T-helper 1 cell treated with Interleukin-12 subunit alpha and Interleukin-12 subunit beta and Interleukin-4 antibody, amounts not matched to agents 30 μg/mL and 1 μg/mL, for 36 hours (primary cell): ENCODE data around the gene FAAH.

Experiments used
- H3K27ac Mint-ChIP-seq: one replicate; pipeline ENCODE4 v1.8.0; 2021; ENCODE audit warnings: mild to moderate bottlenecking, mixed read lengths
- H3K27me3 Mint-ChIP-seq: one replicate; pipeline ENCODE4 v1.8.0; 2021; ENCODE audit warnings: low read depth, mixed read lengths
- H3K36me3 Mint-ChIP-seq: one replicate; pipeline ENCODE4 v1.8.0; 2021; ENCODE audit warnings: low read depth, mixed read lengths
- H3K4me1 Mint-ChIP-seq: one replicate; pipeline ENCODE4 v1.8.0; 2021; ENCODE audit warnings: low read depth, mixed read lengths
- H3K4me3 Mint-ChIP-seq: one replicate; pipeline ENCODE4 v1.8.0; 2021; ENCODE audit warnings: mild to moderate bottlenecking, moderate library complexity, mixed read lengths
- H3K9me3 Mint-ChIP-seq: one replicate; pipeline ENCODE4 v1.8.0; 2021; ENCODE audit warnings: mixed read lengths

Gene FAAH

GRCh38 chr1:46379996-46380395 lies 14.1 kb upstream of the FAAH start:
- H3K27me3 Mint-ChIP-seq, result no peaks in the 10 kb centered on the region
- H3K27ac Mint-ChIP-seq, result no peak overlapping the region

GRCh38 chr1:46380508-46380907 lies 13.6 kb upstream of the FAAH start:
- Mint-ChIP-seq H3K27ac (no peak overlapping the region), H3K36me3 (peaks cover 2% of the 10 kb centered on the region), H3K4me1 (no peaks in the 10 kb centered on the region), H3K4me3 (no peak overlapping the region), H3K27me3 (no peaks in the 10 kb centered on the region), H3K9me3 (peaks cover 5% of the 10 kb centered on the region)

More at GRCh38 chr1:46379996-46380395, 14.1 kb upstream of the FAAH start:
- Mint-ChIP-seq H3K4me3 (no peak overlapping the region), H3K36me3 (no peaks in the 10 kb centered on the region), H3K4me1 (no peaks in the 10 kb centered on the region), H3K9me3 (peaks cover 5% of the 10 kb centered on the region)

- Mint-ChIP-seq H3K4me3 (peak overlapping the region; percentile 56), H3K27me3 (peaks cover 23% of the 10 kb centered on the region), H3K36me3 (peaks cover 5% of the 10 kb centered on the region), H3K9me3 (peaks cover 20% of the 10 kb centered on the region), H3K27ac (no peak overlapping the region), H3K4me1 (peaks cover 7% of the 10 kb centered on the region)
Measured at GRCh38 chr1:46393510-46393909, 607 bp upstream of the FAAH start.

- Mint-ChIP-seq H3K36me3 (peaks cover 5% of the 10 kb centered on the region), H3K4me3 (peak overlapping the region; percentile 38), H3K27me3 (peaks cover 28% of the 10 kb centered on the region), H3K27ac (no peak overlapping the region), H3K4me1 (peaks cover 7% of the 10 kb centered on the region), H3K9me3 (peaks cover 20% of the 10 kb centered on the region)
Measured at GRCh38 chr1:46394872-46395465, 852 bp downstream of the FAAH start.

GRCh38 chr1:46396441-46397398 lies 2.6 kb downstream of the FAAH start:
- Mint-ChIP-seq H3K36me3 (peaks cover 3% of the 10 kb centered on the region), H3K4me1 (peaks cover 7% of the 10 kb centered on the region), H3K27ac (no peak overlapping the region), H3K9me3 (peaks cover 20% of the 10 kb centered on the region), H3K27me3 (peaks cover 28% of the 10 kb centered on the region), H3K4me3 (no peak overlapping the region)

GRCh38 chr1:46399307-46399706 lies 5.2 kb downstream of the FAAH start:
- H3K4me3 Mint-ChIP-seq, result no peak overlapping the region
- H3K36me3 Mint-ChIP-seq, result no peaks in the 10 kb centered on the region
- no peaks in the 10 kb centered on the region for H3K9me3 Mint-ChIP-seq
- H3K4me1 Mint-ChIP-seq, result peaks cover 3% of the 10 kb centered on the region
- H3K27me3 Mint-ChIP-seq, result peaks cover 14% of the 10 kb centered on the region
- H3K27ac Mint-ChIP-seq, result no peak overlapping the region

GRCh38 chr1:46400421-46400820 lies 6.3 kb downstream of the FAAH start:
- no peaks in the 10 kb centered on the region for H3K4me1 Mint-ChIP-seq
- peaks cover 7% of the 10 kb centered on the region for H3K27me3 Mint-ChIP-seq
- no peak overlapping the region for H3K27ac Mint-ChIP-seq
- no peak overlapping the region for H3K4me3 Mint-ChIP-seq
- H3K36me3 Mint-ChIP-seq, result no peaks in the 10 kb centered on the region
- H3K9me3 Mint-ChIP-seq, result no peaks in the 10 kb centered on the region

GRCh38 chr1:46401154-46401913 lies 7.2 kb downstream of the FAAH start:
- H3K27me3 Mint-ChIP-seq, result peaks cover 5% of the 10 kb centered on the region
- H3K4me3 Mint-ChIP-seq, result no peak overlapping the region
- H3K36me3 Mint-ChIP-seq, result no peaks in the 10 kb centered on the region
- no peak overlapping the region for H3K27ac Mint-ChIP-seq
- no peaks in the 10 kb centered on the region for H3K4me1 Mint-ChIP-seq
- H3K9me3 Mint-ChIP-seq, result no peaks in the 10 kb centered on the region

- Mint-ChIP-seq H3K27ac (no peak overlapping the region), H3K4me3 (no peak overlapping the region), H3K36me3 (no peaks in the 10 kb centered on the region), H3K9me3 (no peaks in the 10 kb centered on the region), H3K27me3 (peaks cover 5% of the 10 kb centered on the region), H3K4me1 (no peaks in the 10 kb centered on the region)
Measured at GRCh38 chr1:46401964-46402626, 8.0 kb downstream of the FAAH start.

GRCh38 chr1:46403916-46404315 lies 9.8 kb downstream of the FAAH start:
- no peaks in the 10 kb centered on the region for H3K36me3 Mint-ChIP-seq
- no peaks in the 10 kb centered on the region for H3K9me3 Mint-ChIP-seq
- no peak overlapping the region for H3K27ac Mint-ChIP-seq
- H3K4me3 Mint-ChIP-seq, result no peak overlapping the region
- H3K4me1 Mint-ChIP-seq, result no peaks in the 10 kb centered on the region
- H3K27me3 Mint-ChIP-seq, result peaks cover 5% of the 10 kb centered on the region

GRCh38 chr1:46404482-46405196 lies 10.5 kb downstream of the FAAH start:
- no peaks in the 10 kb centered on the region for H3K36me3 Mint-ChIP-seq
- H3K4me1 Mint-ChIP-seq, result no peaks in the 10 kb centered on the region
- H3K4me3 Mint-ChIP-seq, result no peak overlapping the region
- no peak overlapping the region for H3K27ac Mint-ChIP-seq
- H3K27me3 Mint-ChIP-seq, result no peaks in the 10 kb centered on the region
- H3K9me3 Mint-ChIP-seq, result no peaks in the 10 kb centered on the region

- H3K36me3 Mint-ChIP-seq, result no peaks in the 10 kb centered on the region
- no peak overlapping the region for H3K27ac Mint-ChIP-seq
- H3K4me3 Mint-ChIP-seq, result no peak overlapping the region
- no peaks in the 10 kb centered on the region for H3K27me3 Mint-ChIP-seq
- no peaks in the 10 kb centered on the region for H3K9me3 Mint-ChIP-seq
- no peaks in the 10 kb centered on the region for H3K4me1 Mint-ChIP-seq
Measured at GRCh38 chr1:46405197-46405555, 11.1 kb downstream of the FAAH start.

GRCh38 chr1:46405724-46406123 lies 11.6 kb downstream of the FAAH start:
- no peak overlapping the region for H3K4me3 Mint-ChIP-seq
- no peak overlapping the region for H3K27ac Mint-ChIP-seq
- no peaks in the 10 kb centered on the region for H3K36me3 Mint-ChIP-seq
- no peaks in the 10 kb centered on the region for H3K9me3 Mint-ChIP-seq
- no peaks in the 10 kb centered on the region for H3K4me1 Mint-ChIP-seq
- H3K27me3 Mint-ChIP-seq, result no peaks in the 10 kb centered on the region
